Mucosa of rectum (tissue), 2 donors: ENCODE results near the gene IFT172.

ENCODE experiments used
- H3K27ac ChIP-seq, 2 donors: one replicate each; pipeline ENCODE4 v1.7.0; 2013; ENCODE audit warnings: inconsistent platforms in 2 of 2, low read depth in 2 of 2, low read length in 2 of 2
- H3K27me3 ChIP-seq, 2 donors: one replicate each; pipeline ENCODE4 v1.7.0; 2013; ENCODE audit warnings: low read length in 2 of 2; ENCODE audit not compliant: control insufficient read depth in 2 of 2, insufficient read depth in 2 of 2
- H3K36me3 ChIP-seq, 2 donors: one replicate each; pipeline ENCODE4 v1.7.0; 2013; ENCODE audit warnings: low read length in 2 of 2; ENCODE audit not compliant: control insufficient read depth in 2 of 2, insufficient read depth in 2 of 2
- H3K4me1 ChIP-seq, 2 donors: one replicate each; pipeline ENCODE4 v1.7.0; 2013; ENCODE audit warnings: low read length in 2 of 2, mild to moderate bottlenecking in 1 of 2; ENCODE audit not compliant: control insufficient read depth in 2 of 2, insufficient read depth in 2 of 2
- H3K4me3 ChIP-seq, 2 donors: one replicate each; pipeline ENCODE4 v1.7.0; 2013; ENCODE audit warnings: low read length in 2 of 2
- H3K9ac ChIP-seq, 2 donors: one replicate each; pipeline ENCODE4 v1.7.0; 2013; ENCODE audit warnings: low read length in 2 of 2, low read depth in 1 of 2, mild to moderate bottlenecking in 1 of 2
- H3K9me3 ChIP-seq, 2 donors: one replicate each; pipeline ENCODE4 v1.7.0; 2013; ENCODE audit warnings: low read length in 2 of 2; ENCODE audit not compliant: control insufficient read depth in 2 of 2
- donor health status: healthy.
- donor health status: Normal muscosa, but diverticular disease.

The IFT172 gene

GRCh38 chr2:27448381-27448780 is 41.2 kb downstream of the IFT172 start:
- Histone ChIP-seq H3K4me3 (no peak overlapping the region), H3K27ac (no peak overlapping the region), H3K36me3 (peaks cover 15 to 26% of the 10 kb centered on the region in 2 donors)

GRCh38 chr2:27446057-27446456 is 43.5 kb downstream of the IFT172 start:
- H3K9ac ChIP-seq: peak overlapping the region; percentile 53 to 77
- H3K27me3 ChIP-seq: no peaks in the 10 kb centered on the region
- peaks cover 8 to 24% of the 10 kb centered on the region in 2 donors for H3K4me1 ChIP-seq
- peaks cover 20 to 29% of the 10 kb centered on the region in 2 donors for H3K36me3 ChIP-seq
- no peaks in the 10 kb centered on the region for H3K9me3 ChIP-seq
- peak overlapping the region; percentile 71 to 77 for H3K4me3 ChIP-seq
- H3K27ac ChIP-seq: peak overlapping the region; percentile 97 to 98

More at GRCh38 chr2:27448381-27448780, 41.2 kb downstream of the IFT172 start:
- Histone ChIP-seq H3K27me3 (no peaks in the 10 kb centered on the region), H3K4me1 (peaks cover 5 to 13% of the 10 kb centered on the region in 2 donors), H3K9me3 (no peaks in the 10 kb centered on the region), H3K9ac (no peak overlapping the region)

- no peaks in the 10 kb centered on the region for H3K9me3 ChIP-seq
- H3K4me3 ChIP-seq: peak overlapping the region; percentile 71 to 77
- H3K4me1 ChIP-seq: peaks cover 8 to 24% of the 10 kb centered on the region in 2 donors
- peak overlapping the region; percentile 97 to 98 for H3K27ac ChIP-seq
- peak overlapping the region; percentile 53 to 77 for H3K9ac ChIP-seq
- H3K36me3 ChIP-seq: peaks cover 25 to 32% of the 10 kb centered on the region in 2 donors
- no peaks in the 10 kb centered on the region for H3K27me3 ChIP-seq
These were observed 43.9 kb downstream of the IFT172 start for GRCh38 chr2:27445615-27446014.

GRCh38 chr2:27445155-27445554 is 44.4 kb downstream of the IFT172 start:
- no peaks in the 10 kb centered on the region for H3K9me3 ChIP-seq
- H3K4me1 ChIP-seq: peaks cover 8 to 24% of the 10 kb centered on the region in 2 donors
- peaks cover 29 to 37% of the 10 kb centered on the region in 2 donors for H3K36me3 ChIP-seq
- peak overlapping the region; percentile 71 to 77 for H3K4me3 ChIP-seq
- H3K9ac ChIP-seq: peak overlapping the region; percentile 53 to 77
- no peaks in the 10 kb centered on the region for H3K27me3 ChIP-seq
- H3K27ac ChIP-seq: peak overlapping the region; percentile 97 to 98

GRCh38 chr2:27442920-27443282 is 46.6 kb downstream of the IFT172 start:
- peak overlapping the region; percentile 74 to 82 for H3K9ac ChIP-seq
- H3K36me3 ChIP-seq: peaks cover 39 to 49% of the 10 kb centered on the region in 2 donors
- H3K4me1 ChIP-seq: peaks cover 8 to 24% of the 10 kb centered on the region in 2 donors
- no peaks in the 10 kb centered on the region for H3K9me3 ChIP-seq
- H3K27ac ChIP-seq: peak overlapping the region; percentile 84 to 89
- H3K27me3 ChIP-seq: no peaks in the 10 kb centered on the region
- H3K4me3 ChIP-seq: peak overlapping the region; percentile 60 to 73

GRCh38 chr2:27441958-27442919 is 47.3 kb downstream of the IFT172 start, which contains the start of gene KRTCAP3:
Gene KRTCAP3 (plus strand): TSS chr2:27442381. CDS start chr2:27442413, 32 bp downstream.
- peak within 1 kb of the TSS; percentile 60 to 73 for H3K4me3 ChIP-seq
- no peaks in the 10 kb centered on the region for H3K9me3 ChIP-seq
- H3K27ac ChIP-seq: peak within 1 kb of the TSS; percentile 84 to 89
- peak within 1 kb of the TSS; percentile 74 to 82 for H3K9ac ChIP-seq
- peaks cover 8 to 24% of the 10 kb centered on the region in 2 donors for H3K4me1 ChIP-seq
- no peaks in the 10 kb centered on the region for H3K27me3 ChIP-seq
- H3K36me3 ChIP-seq: peaks cover 41 to 45% of the 10 kb centered on the region in 2 donors

- Histone ChIP-seq H3K4me1 (peaks cover 8 to 24% of the 10 kb centered on the region in 2 donors), H3K9ac (no peak overlapping the region), H3K36me3 (peaks cover 49 to 54% of the 10 kb centered on the region in 2 donors), H3K27me3 (no peaks in the 10 kb centered on the region), H3K9me3 (no peaks in the 10 kb centered on the region), H3K27ac (no peak overlapping the region), H3K4me3 (no peak overlapping the region)
These were observed 48.2 kb downstream of the IFT172 start for GRCh38 chr2:27441226-27441926.

- Histone ChIP-seq H3K27me3 (no peaks in the 10 kb centered on the region), H3K36me3 (peaks cover 66 to 68% of the 10 kb centered on the region in 2 donors), H3K27ac (no peak overlapping the region), H3K4me1 (peaks cover 0 to 6% of the 10 kb centered on the region in 2 donors), H3K9me3 (no peaks in the 10 kb centered on the region), H3K9ac (no peak overlapping the region), H3K4me3 (no peak overlapping the region)
These were observed 53.9 kb downstream of the IFT172 start for GRCh38 chr2:27435628-27436027.

GRCh38 chr2:27431395-27431794 is 58.1 kb downstream of the IFT172 start:
- H3K27me3 ChIP-seq: no peaks in the 10 kb centered on the region
- no peak overlapping the region for H3K9ac ChIP-seq
- H3K27ac ChIP-seq: no peak overlapping the region
- peaks cover 9 to 20% of the 10 kb centered on the region in 2 donors for H3K4me1 ChIP-seq
- H3K9me3 ChIP-seq: no peaks in the 10 kb centered on the region
- H3K36me3 ChIP-seq: peaks cover 33% of the 10 kb centered on the region in 2 donors
- H3K4me3 ChIP-seq: no peak overlapping the region
